Measurements from ENCODE around the gene GBP7. TPM values are rescaled to one million over a fixed set of nuclear protein-coding genes. Genes with fewer than 3 reads are reported as not detected.

The GBP7 gene
- total RNA-seq, 4 donors from 2014 or later = not detected

DNA sequence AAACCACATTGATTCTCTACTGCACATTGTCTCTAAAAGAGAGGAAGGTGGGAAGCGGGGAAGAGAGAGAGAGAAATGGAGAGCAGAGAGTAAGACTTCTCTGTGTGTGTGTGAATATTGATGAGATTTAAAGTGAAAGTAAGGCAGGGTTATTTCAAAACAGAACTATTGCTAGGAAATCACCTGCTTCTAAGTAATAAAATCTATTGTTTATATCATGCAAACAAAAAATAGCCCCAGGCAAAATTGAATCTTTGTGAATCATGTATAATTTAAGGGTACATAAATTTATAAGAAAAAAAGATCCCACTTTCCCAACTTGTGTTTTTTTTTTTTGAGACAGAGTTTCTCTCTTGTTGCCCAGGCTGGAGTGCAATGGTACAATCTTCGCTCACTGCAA lies 1.2 kb upstream of the GBP7 start:
- 94 to 97% methylated on average over 2 of the region's 2 CpGs for WGBS, 2 donors
- no peak for DNase-seq (ENCODE audit: low spot score in 2 of 2)
- TF ChIP-seq CTCF (IDR thresholded peaks at IDR 0.05) (no peak), POLR2A (IDR thresholded peaks at IDR 0.05) (no peak)
- H3K4me3 ChIP-seq (ENCODE audit: low read depth, poor library complexity, severe bottlenecking) = no peak overlapping the region
- intact Hi-C loops (cut with DNase I; ENCODE audit: low total_unique reads) = no loop called here

- 87 to 89% methylated on average over 3 of the region's 3 CpGs for WGBS, 2 donors
- no peak overlapping the region for H3K4me3 ChIP-seq (ENCODE audit: low read depth, poor library complexity, severe bottlenecking)
- no peak for DNase-seq (ENCODE audit: low spot score in 2 of 2)
- TF ChIP-seq CTCF (IDR thresholded peaks at IDR 0.05) (no peak), POLR2A (IDR thresholded peaks at IDR 0.05) (no peak)
- intact Hi-C loops (cut with DNase I; ENCODE audit: low total_unique reads) = no loop called here
Observed at GRCh38 chr1:89174491-89174890, 1.3 kb downstream of the GBP7 start.

- H3K4me3 ChIP-seq (ENCODE audit: low read depth, poor library complexity, severe bottlenecking) = no peak overlapping the region
- TF ChIP-seq POLR2A (IDR thresholded peaks at IDR 0.05) = no peak
- TF ChIP-seq CTCF (IDR thresholded peaks at IDR 0.05) = no peak
- DNase-seq (ENCODE audit: low spot score in 2 of 2) = no peak
- intact Hi-C loops (cut with DNase I; ENCODE audit: low total_unique reads) = no loop called here
- WGBS, 2 donors = 93 to 98% methylated on average over 4 of the region's 4 CpGs
Observed at GRCh38 chr1:89172468-89173143, 3.2 kb downstream of the GBP7 start.

DNA sequence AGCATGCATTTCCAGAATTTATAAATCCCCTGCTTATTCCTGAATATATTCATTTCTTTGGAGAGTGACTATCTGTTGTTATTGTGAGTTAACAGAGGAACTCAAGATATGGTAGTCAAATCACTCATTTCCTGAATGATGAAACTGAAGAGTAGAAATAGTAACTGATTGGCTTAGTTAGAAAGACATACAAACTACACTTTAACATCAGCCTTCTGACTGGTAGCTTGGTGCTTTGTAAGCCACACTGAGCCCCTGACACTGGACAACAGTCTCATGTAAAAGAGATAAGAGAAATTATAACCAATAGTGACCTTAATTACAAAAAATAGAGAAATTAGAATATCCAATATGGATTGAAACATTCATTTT lies 4.8 kb downstream of the GBP7 start:
- no peak overlapping the region for H3K4me3 ChIP-seq (ENCODE audit: low read depth, poor library complexity, severe bottlenecking)
- no peak for TF ChIP-seq CTCF (IDR thresholded peaks at IDR 0.05)
- TF ChIP-seq POLR2A (IDR thresholded peaks at IDR 0.05) = no peak
- no peak for DNase-seq (ENCODE audit: low spot score in 2 of 2)
- intact Hi-C loops (cut with DNase I; ENCODE audit: low total_unique reads) = no loop called here

- DNase-seq (ENCODE audit: low spot score in 2 of 2) = no peak
- WGBS, 2 donors = 89 to 93% methylated on average over 4 of the region's 4 CpGs
- intact Hi-C loops (cut with DNase I; ENCODE audit: low total_unique reads) = no loop called here
- H3K4me3 ChIP-seq (ENCODE audit: low read depth, poor library complexity, severe bottlenecking) = no peak overlapping the region
- TF ChIP-seq POLR2A (IDR thresholded peaks at IDR 0.05) (no peak), CTCF (IDR thresholded peaks at IDR 0.05) (no peak)
Observed at GRCh38 chr1:89170170-89171066, 5.4 kb downstream of the GBP7 start.

Measured in lower leg skin (tissue), 4 donors.